ENCODE results near the gene PEAR1. TPM values are rescaled to one million over a fixed set of nuclear protein-coding genes. Genes with fewer than 3 reads are reported as not detected.

PEAR1 gene
- total and polyA plus RNA-seq, 2 of the 8 experiments (the other 6 are each of a cell fraction or from before 2014, with no cell fraction given) = 0.63 to 0.71 TPM

- TF ChIP-seq TAF1 (IDR thresholded peaks at IDR 0.05; ENCODE audit: low read depth, low read length) (0 out of 2 replicates have a peak, but pooled peaks have one; percentile 35), BACH1 (IDR thresholded peaks at IDR 0.05; ENCODE audit: low read length) (no peak), RAD21 (IDR thresholded peaks at IDR 0.05 in 1 of 2, conservative IDR thresholded peaks at IDR 0.05 in 1 of 2; ENCODE audit: low read depth in 2 of 2, low read length in 2 of 2) (peak; percentile 95 to 97), TBP (IDR thresholded peaks at IDR 0.05; ENCODE audit: low read depth, low read length) (peak; percentile 38; the same call in 1 of the 2 replicates), SIN3A (conservative IDR thresholded peaks at IDR 0.05 in 1 of 2, IDR thresholded peaks at IDR 0.05 in 1 of 2; ENCODE audit: low read depth in 1 of 2, low read length in 2 of 2) (peak in 1 of 2 experiments; percentile 62; a peak in 1 of 4 replicates), POLR2A (IDR thresholded peaks at IDR 0.05; ENCODE audit: control extremely low read depth in 1 of 2, low read depth in 2 of 2, low read length in 2 of 2) (peak in 1 of 2 experiments; percentile 43; a peak in 1 of 3 replicates), EGR1 (IDR thresholded peaks at IDR 0.05; ENCODE audit: borderline replicate concordance, low read depth, low read length) (0 out of 2 replicates have a peak, but pooled peaks have one; percentile 32), KDM1A (IDR thresholded peaks at IDR 0.05; ENCODE audit: borderline replicate concordance, low read length) (peak; percentile 64; the same call in 1 of the 2 replicates), SP2 (IDR thresholded peaks at IDR 0.05; ENCODE audit: low read length) (peak; percentile 60), GTF2F1 (IDR thresholded peaks at IDR 0.05; ENCODE audit: borderline replicate concordance, low read depth, low read length) (no peak), YY1 (IDR thresholded peaks at IDR 0.05; ENCODE audit: low read depth, low read length) (0 out of 2 replicates have a peak, but pooled peaks have one; percentile 44)
These were observed 3.5 kb upstream of the PEAR1 start (continued) for GRCh38 chr1:156889802-156890580.
